Mesothelial cell of epicardium (in vitro differentiated cells): Measurements from ENCODE around the gene RASA2. TPM values are rescaled to one million over a fixed set of nuclear protein-coding genes. Genes with fewer than 3 reads are reported as not detected.

Experiments used
- DNase-seq, 2 experiments: peaks; one replicate each; pipeline ENCODE4 v3.0.0; 2021; ENCODE audit warnings: low spot score in 2 of 2; ENCODE audit not compliant: unreplicated experiment in 2 of 2
- H3K27ac Mint-ChIP-seq: 2 replicates; pipeline ENCODE4 v1.8.0; 2021; ENCODE audit warnings: mixed read lengths
- H3K27me3 Mint-ChIP-seq: 2 replicates; pipeline ENCODE4 v1.8.0; 2021; ENCODE audit warnings: low read depth, mixed read lengths
- H3K36me3 Mint-ChIP-seq: 2 replicates; pipeline ENCODE4 v1.8.0; 2021; ENCODE audit warnings: mixed read lengths
- H3K4me1 Mint-ChIP-seq: 2 replicates; pipeline ENCODE4 v1.8.0; 2021; ENCODE audit warnings: mixed read lengths
- H3K4me3 Mint-ChIP-seq: 2 replicates; pipeline ENCODE4 v1.8.0; 2021; ENCODE audit warnings: mild to moderate bottlenecking, moderate library complexity, mixed read lengths
- H3K9me3 Mint-ChIP-seq: 2 replicates; pipeline ENCODE4 v1.8.0; 2021; ENCODE audit warnings: mixed read lengths
- CTCF ChIP-seq: fragments of 200-600 bp; sonication (generic); IDR thresholded peaks from one replicate; pipeline ENCODE4 v1.5.0; 2021; ENCODE audit warnings: antibody characterized with exemption; ENCODE audit not compliant: unreplicated experiment
- total RNA-seq: library from RNA; stranded (reverse); gene quantifications from 3 replicates; pipeline ENCODE4 v1.2.1, GENCODE V29; 2021

Gene RASA2
- total RNA-seq, 1 donor from 2014 or later, result 14.5 TPM

GRCh38 chr3:141448606-141449220 is 38.1 kb upstream of the RASA2 start:
- DNase-seq, result no peak
- peak overlapping the region; percentile 22 for H3K27ac Mint-ChIP-seq
- H3K4me3 Mint-ChIP-seq, result no peak overlapping the region
- H3K36me3 Mint-ChIP-seq, result peaks cover 25% of the 10 kb centered on the region
- no peaks in the 10 kb centered on the region for H3K9me3 Mint-ChIP-seq
- no peak for TF ChIP-seq CTCF
- no peaks in the 10 kb centered on the region for H3K27me3 Mint-ChIP-seq
- peaks cover 2% of the 10 kb centered on the region for H3K4me1 Mint-ChIP-seq

- TF ChIP-seq CTCF, result no peak
These were observed 37.4 kb upstream of the RASA2 start for GRCh38 chr3:141449424-141449823.

GRCh38 chr3:141450727-141451375 is 36.0 kb upstream of the RASA2 start:
- H3K9me3 Mint-ChIP-seq, result no peaks in the 10 kb centered on the region
- no peak overlapping the region for H3K27ac Mint-ChIP-seq
- no peaks in the 10 kb centered on the region for H3K27me3 Mint-ChIP-seq
- H3K36me3 Mint-ChIP-seq, result peaks cover 4% of the 10 kb centered on the region
- peaks cover 21% of the 10 kb centered on the region for H3K4me1 Mint-ChIP-seq
- H3K4me3 Mint-ChIP-seq, result no peak overlapping the region
- TF ChIP-seq CTCF, result no peak
- no peak for DNase-seq

More at GRCh38 chr3:141449424-141449823, 37.4 kb upstream of the RASA2 start:
- H3K4me3 Mint-ChIP-seq, result no peak overlapping the region
- DNase-seq, result no peak
- H3K9me3 Mint-ChIP-seq, result no peaks in the 10 kb centered on the region
- peak overlapping the region; percentile 43 for H3K27ac Mint-ChIP-seq
- no peaks in the 10 kb centered on the region for H3K27me3 Mint-ChIP-seq
- peaks cover 18% of the 10 kb centered on the region for H3K36me3 Mint-ChIP-seq
- H3K4me1 Mint-ChIP-seq, result peaks cover 7% of the 10 kb centered on the region

- no peak overlapping the region for H3K27ac Mint-ChIP-seq
- DNase-seq, result no peak
- no peaks in the 10 kb centered on the region for H3K9me3 Mint-ChIP-seq
- peaks cover 27% of the 10 kb centered on the region for H3K4me1 Mint-ChIP-seq
- no peak overlapping the region for H3K4me3 Mint-ChIP-seq
- H3K36me3 Mint-ChIP-seq, result peaks cover 4% of the 10 kb centered on the region
- no peak for TF ChIP-seq CTCF
- H3K27me3 Mint-ChIP-seq, result no peaks in the 10 kb centered on the region
These were observed 34.8 kb upstream of the RASA2 start for GRCh38 chr3:141452045-141452444.

GRCh38 chr3:141452773-141453172 is 34.1 kb upstream of the RASA2 start:
- H3K9me3 Mint-ChIP-seq, result no peaks in the 10 kb centered on the region
- DNase-seq, result no peak
- TF ChIP-seq CTCF, result no peak
- no peak overlapping the region for H3K27ac Mint-ChIP-seq
- H3K4me1 Mint-ChIP-seq, result peaks cover 27% of the 10 kb centered on the region
- H3K4me3 Mint-ChIP-seq, result no peak overlapping the region
- no peaks in the 10 kb centered on the region for H3K27me3 Mint-ChIP-seq
- no peaks in the 10 kb centered on the region for H3K36me3 Mint-ChIP-seq
